Epithelial cell of proximal tubule (primary cell): Measurements from ENCODE around the gene LRRC4. TPM values are rescaled to one million over a fixed set of nuclear protein-coding genes. Genes with fewer than 3 reads are reported as not detected.
A peak's percentile ranks its signal among the peaks of the same experiment; 100 is the strongest.

ENCODE experiments used
- DNase-seq: peaks from one replicate; pipeline ENCODE4 v3.0.0-alpha.2; 2011; ENCODE audit warnings: low read depth
- H3K4me3 ChIP-seq: 2 replicates; pipeline ENCODE4 v1.5.1; 2011; ENCODE audit warnings: low read depth, mild to moderate bottlenecking, low read length
- total RNA-seq: library from RNA; depleted of rRNA; stranded (reverse); fragments of >200 nt; gene quantifications from 2 replicates; pipeline ENCODE4 v1.2.3, GENCODE V29; 2015
- TF ChIP-seq, protein P1 (sequence below): conservative IDR thresholded peaks from 2 replicates; pipeline ENCODE4 v1.5.1; 2012; ENCODE audit warnings: low read depth, mild to moderate bottlenecking, low read length

LRRC4 gene
- total RNA-seq, 1 donor from 2014 or later: 1.3 TPM

DNA sequence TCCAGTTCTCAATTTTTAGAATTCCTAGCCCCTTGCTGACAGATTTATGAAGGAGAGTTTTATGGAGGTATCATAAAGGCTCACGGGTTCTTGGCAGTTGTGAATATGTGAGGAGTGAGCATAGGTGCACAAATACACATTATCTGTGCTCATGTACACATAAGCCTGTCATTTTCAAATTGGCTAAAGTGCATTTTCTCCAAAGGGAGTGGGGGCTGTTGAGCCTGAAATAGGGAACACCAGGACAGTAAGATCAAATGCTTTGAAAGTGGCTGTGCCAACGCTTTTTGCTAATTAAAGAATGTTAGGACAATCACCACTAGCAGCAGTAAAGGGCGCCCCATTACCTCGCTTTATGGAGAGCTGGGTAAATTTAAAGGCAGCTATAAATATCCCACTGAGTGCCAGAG, 8.3 kb upstream of the LRRC4 start:
- no peak overlapping the region for H3K4me3 ChIP-seq
- TF ChIP-seq, protein P1, sequence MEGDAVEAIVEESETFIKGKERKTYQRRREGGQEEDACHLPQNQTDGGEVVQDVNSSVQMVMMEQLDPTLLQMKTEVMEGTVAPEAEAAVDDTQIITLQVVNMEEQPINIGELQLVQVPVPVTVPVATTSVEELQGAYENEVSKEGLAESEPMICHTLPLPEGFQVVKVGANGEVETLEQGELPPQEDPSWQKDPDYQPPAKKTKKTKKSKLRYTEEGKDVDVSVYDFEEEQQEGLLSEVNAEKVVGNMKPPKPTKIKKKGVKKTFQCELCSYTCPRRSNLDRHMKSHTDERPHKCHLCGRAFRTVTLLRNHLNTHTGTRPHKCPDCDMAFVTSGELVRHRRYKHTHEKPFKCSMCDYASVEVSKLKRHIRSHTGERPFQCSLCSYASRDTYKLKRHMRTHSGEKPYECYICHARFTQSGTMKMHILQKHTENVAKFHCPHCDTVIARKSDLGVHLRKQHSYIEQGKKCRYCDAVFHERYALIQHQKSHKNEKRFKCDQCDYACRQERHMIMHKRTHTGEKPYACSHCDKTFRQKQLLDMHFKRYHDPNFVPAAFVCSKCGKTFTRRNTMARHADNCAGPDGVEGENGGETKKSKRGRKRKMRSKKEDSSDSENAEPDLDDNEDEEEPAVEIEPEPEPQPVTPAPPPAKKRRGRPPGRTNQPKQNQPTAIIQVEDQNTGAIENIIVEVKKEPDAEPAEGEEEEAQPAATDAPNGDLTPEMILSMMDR: no peak
- DNase-seq: no peak

DNA sequence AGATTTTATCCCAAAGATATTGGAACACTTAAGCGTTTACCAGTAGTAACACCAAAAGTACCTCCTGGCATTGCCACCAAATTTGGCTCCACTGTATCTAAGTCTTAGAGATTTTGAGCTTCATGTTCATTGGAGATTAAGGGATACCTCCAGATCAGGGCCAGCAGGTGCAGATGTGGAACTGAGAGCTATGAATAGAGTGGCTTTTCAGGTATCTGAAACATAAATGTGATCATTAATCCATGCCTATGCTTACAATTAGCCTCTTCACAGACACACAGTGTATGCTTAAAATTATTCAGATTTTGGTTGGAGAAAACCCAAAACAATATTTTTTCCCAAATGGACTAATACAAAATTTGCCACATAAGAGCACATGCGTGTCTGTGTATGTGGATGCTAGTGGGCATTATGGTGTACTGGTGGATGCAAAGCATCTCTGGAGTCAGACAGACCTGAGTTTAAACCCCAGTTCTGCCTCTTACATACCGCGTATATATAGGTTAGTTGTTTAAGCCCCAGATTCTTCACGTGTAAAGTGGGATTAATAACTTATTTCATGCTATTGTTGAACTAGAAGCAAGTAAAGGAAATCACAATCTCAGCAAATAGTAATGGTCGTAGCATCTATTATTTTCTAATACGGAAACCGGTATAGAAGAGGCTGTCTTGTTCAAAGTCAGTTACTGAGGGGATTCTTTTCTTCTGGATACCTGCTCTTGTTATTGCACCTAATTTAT, 6.8 kb upstream of the LRRC4 start:
- TF ChIP-seq, protein P1: no peak
- no peak for DNase-seq

DNA sequence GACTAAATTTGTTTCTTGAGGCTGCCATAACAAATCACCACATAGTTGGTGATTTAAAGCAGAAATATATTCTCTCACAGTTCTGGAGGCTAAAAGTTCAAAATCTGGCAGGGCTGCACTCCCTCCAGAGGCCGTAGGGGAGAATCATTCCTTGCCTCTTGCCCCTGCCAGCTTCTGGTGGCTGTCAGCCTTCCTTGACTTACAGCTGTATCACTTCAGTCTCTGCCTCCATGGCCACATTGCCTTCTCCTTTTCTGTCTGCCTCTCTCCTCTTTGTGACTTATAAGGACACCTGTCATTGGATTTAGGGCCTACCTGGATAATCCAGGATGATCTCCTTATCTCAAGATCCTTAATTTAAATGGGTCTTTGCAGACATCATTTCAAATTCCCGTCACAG, 5.8 kb upstream of the LRRC4 start:
- TF ChIP-seq, protein P1: no peak
- no peak for DNase-seq
- no peak overlapping the region for H3K4me3 ChIP-seq

More for the DNA sequence above, 6.8 kb upstream of the LRRC4 start:
- no peak overlapping the region for H3K4me3 ChIP-seq

DNA sequence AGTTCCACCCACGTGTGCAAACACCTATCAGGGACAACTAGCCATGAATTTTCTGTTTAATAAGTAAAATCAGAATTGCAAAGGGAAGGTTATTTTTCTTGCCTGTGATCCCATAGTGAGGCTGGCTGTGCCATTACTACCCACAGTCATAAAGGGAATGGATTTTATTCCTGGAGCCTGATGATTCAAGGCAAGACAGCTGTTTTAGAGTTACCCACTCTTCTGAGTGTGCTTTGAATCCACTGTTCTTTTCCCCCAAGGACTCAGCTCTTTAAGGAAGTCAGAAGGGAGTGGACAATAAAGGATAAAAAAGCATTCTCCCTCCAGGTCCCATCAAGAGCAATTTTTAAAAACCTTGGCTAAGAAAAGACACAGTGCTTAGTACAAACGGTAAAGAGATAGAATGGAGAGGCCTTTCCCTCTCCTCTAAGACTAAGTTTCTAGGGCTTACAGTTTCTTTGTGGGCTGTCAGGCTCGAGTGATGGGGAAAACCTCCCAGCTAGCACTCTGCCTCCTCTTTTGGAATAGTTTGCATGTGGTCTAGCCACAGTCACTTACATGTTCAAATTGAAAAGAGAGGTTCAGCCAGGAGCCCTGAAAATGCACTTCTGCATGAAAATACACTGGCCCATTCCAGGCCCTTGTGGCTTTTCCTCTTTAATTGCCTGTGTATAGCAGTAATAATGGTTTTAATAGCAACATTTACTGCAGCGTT, 5.1 kb upstream of the LRRC4 start:
- no peak overlapping the region for H3K4me3 ChIP-seq
- TF ChIP-seq, protein P1: no peak
- DNase-seq: no peak

DNA sequence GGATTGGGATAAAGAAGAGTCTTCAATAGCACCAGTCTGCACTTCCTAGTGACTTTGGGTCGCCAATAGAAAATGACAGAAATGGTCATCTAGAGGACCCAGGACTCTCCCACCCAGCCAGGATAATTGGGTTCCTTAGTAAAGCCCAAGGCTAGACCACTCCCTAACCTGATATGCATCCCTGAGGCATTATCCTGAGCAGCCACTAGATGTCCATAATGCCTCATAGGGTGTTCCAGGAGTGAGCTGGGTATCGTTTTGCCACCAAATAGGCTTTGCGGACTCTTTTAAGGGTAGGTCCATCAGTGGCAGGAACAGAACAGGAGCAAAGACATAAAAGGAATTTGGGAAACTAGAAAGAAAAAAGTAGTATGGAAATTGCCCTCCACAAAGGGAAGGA, 4.5 kb upstream of the LRRC4 start:
- DNase-seq: no peak
- H3K4me3 ChIP-seq: no peak overlapping the region
- TF ChIP-seq, protein P1: peak; percentile 70

DNA sequence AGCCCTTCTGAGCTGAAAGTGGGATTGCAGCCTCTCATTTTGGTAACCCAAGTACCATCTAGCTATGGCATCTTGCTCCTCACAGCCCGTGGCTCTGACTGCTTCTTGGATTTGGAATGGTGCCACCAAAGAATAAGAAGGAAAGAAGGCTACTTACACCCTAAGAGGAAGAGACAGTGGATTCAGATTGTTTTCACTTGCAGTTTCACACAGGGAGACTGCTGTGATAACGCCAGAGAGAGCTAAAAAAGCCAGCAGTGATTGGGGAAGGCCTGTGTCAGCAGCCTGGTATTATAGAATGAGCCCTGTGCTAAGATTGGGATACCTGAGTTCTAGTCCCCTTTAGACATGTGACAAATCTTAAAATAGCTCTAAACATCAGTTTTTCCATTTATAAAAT, 3.6 kb upstream of the LRRC4 start:
- TF ChIP-seq, protein P1: no peak
- no peak for DNase-seq
- no peak overlapping the region for H3K4me3 ChIP-seq
